WTC11 (cell line): ENCODE results near the gene TMEM143.

ENCODE experiments used
- ATF3 ChIP-seq: sonication (generic); formaldehyde crosslinking; conservative IDR thresholded peaks from 2 replicates; pipeline ENCODE4 v1.8.1; 2022; ENCODE audit warnings: mild to moderate bottlenecking, missing genetic modification reagents
- CTCF ChIP-seq: fragments of 200-600 bp; IDR thresholded peaks from 2 replicates; pipeline ENCODE4 v1.8.0; 2022; ENCODE audit warnings: antibody characterized with exemption
- ETV6 ChIP-seq: sonication (generic); formaldehyde crosslinking; IDR thresholded peaks from 2 replicates; pipeline ENCODE4 v1.8.1; 2022; ENCODE audit warnings: mild to moderate bottlenecking, missing genetic modification reagents
- GABPB1 ChIP-seq: sonication (generic); formaldehyde crosslinking; IDR thresholded peaks from 2 replicates; pipeline ENCODE4 v1.8.1; 2023; ENCODE audit warnings: mild to moderate bottlenecking, missing genetic modification reagents
- JUN ChIP-seq: sonication (generic); formaldehyde crosslinking; IDR thresholded peaks from 2 replicates; pipeline ENCODE4 v1.8.0; 2023; ENCODE audit warnings: mild to moderate bottlenecking, missing genetic modification reagents
- PREB ChIP-seq: sonication (generic); formaldehyde crosslinking; IDR thresholded peaks from 2 replicates; pipeline ENCODE4 v1.8.1; 2022; ENCODE audit warnings: mild to moderate bottlenecking, missing genetic modification reagents, moderate library complexity, borderline replicate concordance
- ZNF232 ChIP-seq: sonication (generic); formaldehyde crosslinking; IDR thresholded peaks from 2 replicates; pipeline ENCODE4 v1.8.0; 2022; ENCODE audit warnings: mild to moderate bottlenecking, missing genetic modification reagents

- TF ChIP-seq CTCF (no peak), ZNF232 (no peak), PREB (CRISPR knock-in tag) (no peak), ETV6 (CRISPR knock-in tag) (no peak), GABPB1 (CRISPR knock-in tag) (no peak), JUN (CRISPR knock-in tag) (no peak), ATF3 (no peak)
Measured at GRCh38 chr19:48382286-48382685, 18.5 kb upstream of the TMEM143 start.
